22Rv1 (cell line): Measurements from ENCODE around the gene FIZ1.

Experiments
- CTCF ChIP-seq: fragments of 450-650 bp; IDR thresholded peaks from 2 replicates; pipeline ENCODE4 v1.5.1; 2017; ENCODE audit warnings: mild to moderate bottlenecking
- ZFX ChIP-seq: fragments of 450-650 bp; IDR thresholded peaks from 2 replicates; pipeline ENCODE4 v1.6.1; 2017; ENCODE audit warnings: antibody characterized with exemption, borderline replicate concordance

DNA sequence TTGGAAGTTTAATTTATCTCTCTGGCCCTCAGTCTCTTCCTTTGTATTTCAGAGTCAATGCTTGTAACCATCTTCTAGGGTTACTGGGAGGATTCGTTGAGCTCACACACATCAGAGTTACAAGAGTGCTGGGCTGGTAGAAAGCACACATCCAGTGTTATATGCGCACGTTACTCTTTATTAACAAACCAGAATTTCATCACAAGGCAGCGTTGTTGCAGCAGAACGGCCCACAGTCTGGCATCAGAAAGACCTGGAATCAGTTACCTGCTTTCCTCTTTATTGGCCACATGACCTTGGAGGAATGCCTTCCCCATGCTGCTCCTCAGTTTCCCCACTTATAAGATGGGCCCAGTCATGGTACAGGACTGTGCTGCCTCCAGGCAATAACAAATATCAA, 10.0 kb upstream of the FIZ1 start:
- TF ChIP-seq CTCF (no peak), ZFX (no peak)
